Astrocyte of the cerebellum (primary cell): Measurements from ENCODE around the gene TSTD1.
"Not testable (repeated sequence)": the region's sequence is repeated elsewhere in the genome, so short reads cannot be mapped to it uniquely, and the experiment has no call there.

Source experiments
- DNase-seq: peaks from one replicate; pipeline ENCODE4 v3.0.0-alpha.2; 2011; ENCODE audit warnings: low read depth
- H3K4me3 ChIP-seq: 2 replicates; pipeline ENCODE4 v1.5.1; 2011; ENCODE audit warnings: mild to moderate bottlenecking, low read depth, low read length, moderate library complexity
- in situ Hi-C: cut with HindIII; loops from 2 replicates; pipeline ENCODE4 v1.10.0; 2017; ENCODE audit warnings: low sequenced_read_pairs
- TF ChIP-seq, protein P1 (sequence below): IDR thresholded peaks from 2 replicates; pipeline ENCODE4 v1.5.1; 2012; ENCODE audit warnings: low read length, low read depth, moderate library complexity, mild to moderate bottlenecking; ENCODE audit errors: missing control alignments

The TSTD1 gene

DNA sequence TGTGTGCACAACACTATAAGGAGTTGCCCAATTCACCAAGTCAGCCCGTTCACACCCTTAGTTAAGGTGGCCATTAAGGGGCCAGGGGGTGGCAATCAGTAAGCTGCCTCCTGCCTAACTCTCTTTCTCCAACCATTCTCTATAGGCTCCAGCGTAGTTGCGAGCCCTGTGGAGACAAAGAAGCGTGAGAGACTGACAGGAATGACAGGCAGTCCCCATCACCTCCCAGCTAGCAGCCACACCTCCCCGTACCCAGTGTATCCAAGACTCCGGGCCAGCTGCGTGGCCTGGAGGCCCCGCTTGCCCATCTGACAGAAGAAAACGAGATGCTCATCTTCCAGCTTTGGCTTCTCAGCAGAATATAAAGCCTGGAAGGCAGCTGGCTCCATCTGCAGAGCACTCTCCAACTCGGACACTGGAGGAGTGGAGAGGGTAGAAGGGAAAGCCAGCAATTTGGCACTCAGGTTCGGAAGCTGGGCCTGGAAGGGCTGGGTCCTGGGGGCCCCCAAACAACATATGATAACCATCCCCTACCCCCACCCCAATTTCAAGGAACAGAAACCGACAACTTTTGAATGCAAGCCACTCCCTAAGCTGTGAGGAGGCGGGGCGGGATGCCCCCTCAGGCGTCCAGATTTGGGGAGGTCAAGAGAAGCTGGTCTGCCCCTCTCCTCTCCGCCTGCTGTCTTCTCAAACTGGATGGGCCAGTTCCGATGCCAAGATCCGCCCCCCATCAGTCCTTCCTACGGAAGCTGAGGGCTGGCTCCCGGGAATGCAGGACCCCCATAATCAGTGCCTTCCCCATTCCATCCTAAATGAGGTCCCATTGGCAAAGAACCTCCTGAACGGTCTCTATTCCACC is 872 bp downstream of the TSTD1 start:
- in situ Hi-C loops: no loop called here
- DNase-seq: no peak
- H3K4me3 ChIP-seq: peak overlapping the region; percentile 26
- TF ChIP-seq, protein P1, sequence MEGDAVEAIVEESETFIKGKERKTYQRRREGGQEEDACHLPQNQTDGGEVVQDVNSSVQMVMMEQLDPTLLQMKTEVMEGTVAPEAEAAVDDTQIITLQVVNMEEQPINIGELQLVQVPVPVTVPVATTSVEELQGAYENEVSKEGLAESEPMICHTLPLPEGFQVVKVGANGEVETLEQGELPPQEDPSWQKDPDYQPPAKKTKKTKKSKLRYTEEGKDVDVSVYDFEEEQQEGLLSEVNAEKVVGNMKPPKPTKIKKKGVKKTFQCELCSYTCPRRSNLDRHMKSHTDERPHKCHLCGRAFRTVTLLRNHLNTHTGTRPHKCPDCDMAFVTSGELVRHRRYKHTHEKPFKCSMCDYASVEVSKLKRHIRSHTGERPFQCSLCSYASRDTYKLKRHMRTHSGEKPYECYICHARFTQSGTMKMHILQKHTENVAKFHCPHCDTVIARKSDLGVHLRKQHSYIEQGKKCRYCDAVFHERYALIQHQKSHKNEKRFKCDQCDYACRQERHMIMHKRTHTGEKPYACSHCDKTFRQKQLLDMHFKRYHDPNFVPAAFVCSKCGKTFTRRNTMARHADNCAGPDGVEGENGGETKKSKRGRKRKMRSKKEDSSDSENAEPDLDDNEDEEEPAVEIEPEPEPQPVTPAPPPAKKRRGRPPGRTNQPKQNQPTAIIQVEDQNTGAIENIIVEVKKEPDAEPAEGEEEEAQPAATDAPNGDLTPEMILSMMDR: no peak

- H3K4me3 ChIP-seq: no peak overlapping the region
- TF ChIP-seq, protein P1: no peak
- DNase-seq: no peak
- in situ Hi-C loops: no loop called here
These were observed 5.0 kb downstream of the TSTD1 start for GRCh38 chr1:161033751-161034150.

DNA sequence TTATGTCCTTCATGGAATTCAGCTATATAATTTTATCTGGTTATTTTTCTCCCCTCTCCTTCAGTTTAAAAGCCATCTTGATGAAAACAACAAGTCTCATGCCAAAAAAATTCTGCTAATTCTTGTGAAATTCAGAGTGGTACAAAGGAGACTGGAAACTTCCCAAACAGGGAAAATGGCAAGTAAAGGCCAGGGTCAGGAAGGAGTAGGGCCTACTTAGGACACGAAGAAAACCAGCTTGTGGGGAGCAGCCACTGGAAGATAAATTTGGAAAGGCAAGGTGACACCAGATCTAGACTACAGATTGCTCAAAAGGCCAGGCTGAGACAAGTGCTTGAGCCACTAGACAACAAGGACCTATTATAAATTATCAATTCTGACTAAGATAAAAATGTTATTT is 6.4 kb downstream of the TSTD1 start:
- in situ Hi-C loops: no loop called here
- H3K4me3 ChIP-seq: no peak overlapping the region
- TF ChIP-seq, protein P1: no peak
- no peak for DNase-seq

GRCh38 chr1:161031874-161032273 is 6.9 kb downstream of the TSTD1 start:
- in situ Hi-C loops: no loop called here
- TF ChIP-seq, protein P1: no peak
- H3K4me3 ChIP-seq: no peak overlapping the region
- no peak for DNase-seq

- DNase-seq, H3K4me3 ChIP-seq, in situ Hi-C loops: not testable (repeated sequence)
These were observed 9.3 kb downstream of the TSTD1 start for GRCh38 chr1:161029466-161029865.

DNA sequence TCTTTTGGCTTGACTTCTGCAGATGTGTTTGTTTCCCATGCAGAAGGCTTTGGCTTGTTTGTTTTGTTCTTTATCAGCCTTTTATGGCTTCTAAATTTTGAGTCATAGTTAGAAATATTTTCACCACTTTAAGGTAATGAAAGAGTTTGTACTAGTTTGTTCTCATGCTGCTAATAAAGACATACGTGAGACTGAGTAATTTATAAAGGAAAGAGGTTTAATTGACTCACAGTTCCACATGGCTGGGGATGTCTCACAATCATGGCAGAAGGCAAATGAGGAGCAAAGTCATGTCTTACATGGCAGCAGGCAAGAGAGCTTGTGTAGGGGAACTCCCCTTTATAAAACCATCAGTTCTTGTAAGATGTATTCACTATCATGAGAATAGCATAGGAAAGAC is 11.8 kb downstream of the TSTD1 start:
- in situ Hi-C loops, DNase-seq: not testable (repeated sequence)

GRCh38 chr1:161022432-161022831 is 16.3 kb downstream of the TSTD1 start:
- H3K4me3 ChIP-seq, DNase-seq, in situ Hi-C loops: not testable (repeated sequence)

More for the DNA sequence above, 11.8 kb downstream of the TSTD1 start:
- not testable (repeated sequence) for H3K4me3 ChIP-seq

DNA sequence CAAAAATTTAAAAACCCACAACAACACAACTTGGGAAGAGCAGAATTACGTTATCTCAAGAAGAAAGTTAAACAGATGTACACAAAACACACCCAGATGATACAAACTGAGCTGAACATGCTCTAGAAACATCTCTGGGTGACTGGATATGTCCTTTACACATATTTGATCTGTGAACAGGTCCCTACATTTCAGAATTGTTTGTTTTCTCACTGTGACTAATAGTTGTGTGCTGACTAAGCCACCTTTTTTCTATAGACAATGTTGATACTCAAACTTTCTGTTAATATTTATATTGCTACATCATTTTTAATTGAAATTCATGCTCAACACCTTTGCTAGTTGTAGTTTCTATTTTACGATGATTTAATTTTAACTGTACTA is 16.8 kb downstream of the TSTD1 start:
- in situ Hi-C loops: no loop called here
- TF ChIP-seq, protein P1: no peak
- H3K4me3 ChIP-seq: no peak overlapping the region
- DNase-seq: no peak
